CD4-positive, alpha-beta T cell (primary cell): ENCODE results near the gene CCL25. TPM values are rescaled to one million over a fixed set of nuclear protein-coding genes. Genes with fewer than 3 reads are reported as not detected.

Experiments
- ATAC-seq: fragments of 200-7000 bp; cut with Tn5 transposase; one replicate; pipeline ENCODE4 v1.10.0; 2022; ENCODE audit warnings: mild to moderate bottlenecking; ENCODE audit not compliant: poor library complexity
- CTCF ChIA-PET: fragments of 350-600 bp; sonication (Branson Sonifier 250); formaldehyde crosslinking; loops from one replicate; lab custom pipeline; 2021; ENCODE audit warnings: antibody characterized with exemption, inconsistent platforms; lab: Charles Lee
- POLR2A ChIA-PET: fragments of 350-600 bp; sonication (Branson Sonifier 250); formaldehyde crosslinking; loops from one replicate; lab custom pipeline; 2021; ENCODE audit warnings: antibody characterized with exemption, inconsistent platforms; lab: Charles Lee
- DNase-seq, 14 experiments: peaks; one replicate each; pipeline ENCODE4 v3.0.0-alpha.2; 2013 to 2020; ENCODE audit warnings: mixed read lengths in 2 of 14
- H3K27ac ChIP-seq, 2 donors: one replicate each; pipeline versions ENCODE4 v1.5.1 to v1.7.0; 2013; ENCODE audit warnings: low read length in 2 of 2, low read depth in 1 of 2, mild to moderate bottlenecking in 1 of 2
- H3K27me3 ChIP-seq, 2 experiments: 1 replicate in 1 of 2; 2 replicates in 1 of 2; pipeline versions ENCODE4 v1.6.1 to v1.7.0; 2013; ENCODE audit warnings: low read length in 2 of 2, control low read depth in 1 of 2, mild to moderate bottlenecking in 1 of 2, moderate library complexity in 1 of 2; ENCODE audit not compliant: insufficient read depth in 2 of 2, control insufficient read depth in 1 of 2
- H3K36me3 ChIP-seq: one replicate; pipeline ENCODE4 v1.6.1; 2013; ENCODE audit warnings: low read length, control low read depth; ENCODE audit not compliant: insufficient read depth
- H3K4me1 ChIP-seq: one replicate; pipeline ENCODE4 v1.6.1; 2013; ENCODE audit warnings: low read length, control low read depth; ENCODE audit not compliant: insufficient read depth
- H3K4me3 ChIP-seq: one replicate; pipeline ENCODE4 v1.5.1; 2013; ENCODE audit warnings: mild to moderate bottlenecking, low read length, moderate library complexity
- H3K9me3 ChIP-seq, 2 experiments: 1 replicate in 1 of 2; 2 replicates in 1 of 2; pipeline versions ENCODE4 v1.6.1 to v1.7.0; 2013; ENCODE audit warnings: low read length in 2 of 2, mild to moderate bottlenecking in 2 of 2, control low read depth in 1 of 2, moderate library complexity in 1 of 2; ENCODE audit not compliant: control insufficient read depth in 1 of 2, insufficient read depth in 1 of 2
- H3K27ac Mint-ChIP-seq: one replicate; pipeline ENCODE4 v1.8.0; 2020; ENCODE audit warnings: mixed read lengths
- H3K27me3 Mint-ChIP-seq: one replicate; pipeline ENCODE4 v1.8.0; 2021; ENCODE audit warnings: mixed read lengths
- H3K36me3 Mint-ChIP-seq: one replicate; pipeline ENCODE4 v1.8.0; 2021; ENCODE audit warnings: low read depth, mixed read lengths
- H3K4me1 Mint-ChIP-seq: one replicate; pipeline ENCODE4 v1.8.0; 2021; ENCODE audit warnings: low read depth, mixed read lengths
- H3K4me3 Mint-ChIP-seq: one replicate; pipeline ENCODE4 v1.8.0; 2020; ENCODE audit warnings: mild to moderate bottlenecking, mixed read lengths
- H3K9me3 Mint-ChIP-seq: one replicate; pipeline ENCODE4 v1.8.0; 2020; ENCODE audit warnings: mixed read lengths
- intact Hi-C, 2 experiments: fragments of 100-400 bp; cut with DNase I in 1 of 2; cut with micrococcal nuclease in 1 of 2; formaldehyde crosslinking; loops; one replicate each; pipeline versions ENCODE4 v1.15.1 to v1.9.0; 2023 to 2025; cut with DNase I, micrococcal nuclease
- total RNA-seq, 174 experiments: library from RNA in 2 of 174; stranded (reverse) in 2 of 174; gene quantifications; one replicate each; pipeline ENCODE4 v1.2.3 and lab custom pipeline; 2021 to 2026
- TF ChIP-seq, protein P1 (sequence below): fragments of 200-600 bp; IDR thresholded peaks from one replicate; pipeline ENCODE4 v1.8.0; 2022; ENCODE audit warnings: antibody characterized with exemption, mild to moderate bottlenecking

The CCL25 gene
- total RNA-seq, 2 experiments from 2014 or later: not detected

DNA sequence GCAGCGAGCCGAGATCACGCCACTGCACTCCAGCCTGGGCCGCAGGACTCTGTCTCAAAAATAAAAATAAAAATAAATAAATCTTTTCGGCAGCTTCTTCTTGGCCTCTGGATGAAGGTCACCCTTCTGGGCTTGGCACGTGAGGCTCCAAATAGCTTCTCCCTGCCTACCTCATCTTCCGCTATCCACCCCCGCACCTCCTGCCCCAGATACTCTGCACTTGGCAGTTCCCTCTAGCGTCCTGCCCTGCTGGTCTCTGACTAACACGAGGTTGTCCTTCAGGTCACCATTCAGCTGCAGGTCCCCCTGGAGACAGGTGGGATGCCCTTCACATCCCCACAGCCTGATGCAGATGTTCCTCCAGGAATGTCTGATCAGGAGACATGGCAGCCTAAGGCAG, 8.5 kb upstream of the CCL25 start:
- H3K4me3 ChIP-seq: no peak overlapping the region
- H3K27me3 Mint-ChIP-seq: peaks cover 3% of the 10 kb centered on the region
- intact Hi-C loops: no loop called here
- ATAC-seq (no peak), DNase-seq (no peak)
- no peaks in the 10 kb centered on the region for H3K4me1 Mint-ChIP-seq
- no peaks in the 10 kb centered on the region for H3K9me3 Mint-ChIP-seq
- H3K4me1 ChIP-seq: no peaks in the 10 kb centered on the region
- ChIA-PET POLR2A (no interaction called here), CTCF (no interaction called here)
- H3K36me3 Mint-ChIP-seq: no peaks in the 10 kb centered on the region
- H3K27ac Mint-ChIP-seq: no peak overlapping the region
- H3K27ac ChIP-seq: no peak overlapping the region
- TF ChIP-seq, protein P1, sequence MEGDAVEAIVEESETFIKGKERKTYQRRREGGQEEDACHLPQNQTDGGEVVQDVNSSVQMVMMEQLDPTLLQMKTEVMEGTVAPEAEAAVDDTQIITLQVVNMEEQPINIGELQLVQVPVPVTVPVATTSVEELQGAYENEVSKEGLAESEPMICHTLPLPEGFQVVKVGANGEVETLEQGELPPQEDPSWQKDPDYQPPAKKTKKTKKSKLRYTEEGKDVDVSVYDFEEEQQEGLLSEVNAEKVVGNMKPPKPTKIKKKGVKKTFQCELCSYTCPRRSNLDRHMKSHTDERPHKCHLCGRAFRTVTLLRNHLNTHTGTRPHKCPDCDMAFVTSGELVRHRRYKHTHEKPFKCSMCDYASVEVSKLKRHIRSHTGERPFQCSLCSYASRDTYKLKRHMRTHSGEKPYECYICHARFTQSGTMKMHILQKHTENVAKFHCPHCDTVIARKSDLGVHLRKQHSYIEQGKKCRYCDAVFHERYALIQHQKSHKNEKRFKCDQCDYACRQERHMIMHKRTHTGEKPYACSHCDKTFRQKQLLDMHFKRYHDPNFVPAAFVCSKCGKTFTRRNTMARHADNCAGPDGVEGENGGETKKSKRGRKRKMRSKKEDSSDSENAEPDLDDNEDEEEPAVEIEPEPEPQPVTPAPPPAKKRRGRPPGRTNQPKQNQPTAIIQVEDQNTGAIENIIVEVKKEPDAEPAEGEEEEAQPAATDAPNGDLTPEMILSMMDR: no peak
- H3K27me3 ChIP-seq: peaks cover 0 to 2% of the 10 kb centered on the region in 2 experiments
- H3K36me3 ChIP-seq: no peaks in the 10 kb centered on the region
- no peaks in the 10 kb centered on the region for H3K9me3 ChIP-seq
- no peak overlapping the region for H3K4me3 Mint-ChIP-seq

DNA sequence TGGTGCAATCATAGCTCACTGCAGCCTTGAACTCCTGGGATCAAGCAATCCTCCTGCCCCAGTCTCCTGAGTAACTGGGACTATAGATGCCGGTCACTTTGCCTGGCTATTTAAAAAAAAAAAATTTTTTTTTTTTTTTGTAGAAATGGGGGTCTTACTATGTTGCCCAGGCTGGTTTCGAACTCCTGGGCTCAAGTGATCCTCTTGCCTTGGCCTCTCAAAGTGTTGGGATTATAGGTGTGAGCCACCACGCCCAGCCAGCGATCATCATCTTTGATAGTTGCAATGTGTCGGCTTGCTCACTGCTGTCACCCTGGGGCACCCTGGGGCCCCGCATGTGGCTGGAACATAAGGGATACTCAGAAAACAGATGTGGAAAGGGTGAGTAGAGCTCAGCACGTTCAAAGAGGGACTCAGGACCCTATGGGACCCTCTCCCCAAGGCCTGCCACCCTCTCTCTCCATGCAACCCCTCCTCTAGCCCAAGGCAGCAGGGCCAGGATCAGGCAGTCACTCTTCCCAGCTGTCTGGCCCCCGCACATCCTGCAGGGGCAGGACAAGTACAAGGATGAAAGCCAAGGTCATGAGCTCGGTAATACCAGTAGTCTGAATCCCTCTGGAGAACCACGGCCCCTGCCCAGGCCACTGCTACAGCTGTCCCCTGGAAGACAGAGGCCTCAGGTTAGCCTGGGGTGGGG, 6.5 kb upstream of the CCL25 start:
- Mint-ChIP-seq H3K4me1 (peaks cover 7% of the 10 kb centered on the region), H3K4me3 (no peak overlapping the region), H3K36me3 (no peaks in the 10 kb centered on the region), H3K27me3 (peaks cover 3% of the 10 kb centered on the region), H3K27ac (no peak overlapping the region), H3K9me3 (no peaks in the 10 kb centered on the region)
- ATAC-seq (no peak), DNase-seq (no peak)
- Histone ChIP-seq H3K36me3 (no peaks in the 10 kb centered on the region), H3K9me3 (peaks cover 0 to 8% of the 10 kb centered on the region in 2 experiments), H3K4me1 (peaks cover 13% of the 10 kb centered on the region), H3K27ac (no peak overlapping the region), H3K27me3 (peaks cover 0 to 2% of the 10 kb centered on the region in 2 experiments), H3K4me3 (no peak overlapping the region)
- ChIA-PET POLR2A (no interaction called here), CTCF (no interaction called here)
- TF ChIP-seq, protein P1: no peak
- intact Hi-C loops: no loop called here

DNA sequence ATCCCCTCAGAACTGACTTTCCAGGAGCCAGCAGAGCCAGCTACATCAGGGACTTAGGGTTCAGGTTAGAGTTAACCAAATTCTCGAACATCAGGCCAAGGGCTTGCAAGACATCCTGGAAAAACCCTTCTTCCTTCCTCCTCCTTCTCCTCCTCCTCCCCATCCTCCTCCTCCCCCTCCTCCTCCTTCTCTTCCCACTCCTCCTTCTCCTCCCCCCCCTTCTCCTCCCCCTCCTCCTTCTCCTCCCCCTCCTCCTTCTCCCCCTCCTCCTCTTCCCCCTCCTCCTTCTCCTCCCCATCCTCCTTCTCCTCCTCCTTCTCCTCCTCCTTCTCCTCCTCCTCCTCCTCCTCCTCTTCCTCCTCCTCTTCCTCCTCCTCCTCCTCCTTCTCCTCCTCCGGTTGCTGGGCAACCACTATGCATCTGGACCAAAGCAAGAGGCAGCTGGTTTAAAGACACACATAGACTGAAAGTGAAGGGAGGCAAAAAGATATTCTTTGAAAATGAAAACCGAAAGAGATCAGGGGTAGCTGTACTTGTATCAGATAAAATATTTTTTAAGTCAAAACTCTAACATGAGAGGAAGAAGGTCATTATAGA, 5.9 kb upstream of the CCL25 start:
- no peaks in the 10 kb centered on the region for H3K9me3 Mint-ChIP-seq
- intact Hi-C loops: no loop called here
- CTCF ChIA-PET: no interaction called here
- no peaks in the 10 kb centered on the region for H3K36me3 Mint-ChIP-seq
- H3K27ac Mint-ChIP-seq: no peak overlapping the region
- H3K4me3 Mint-ChIP-seq: no peak overlapping the region
- no peak overlapping the region for H3K27ac ChIP-seq
- no peaks in the 10 kb centered on the region for H3K36me3 ChIP-seq
- peaks cover 7% of the 10 kb centered on the region for H3K4me1 Mint-ChIP-seq
- H3K27me3 Mint-ChIP-seq: peaks cover 3% of the 10 kb centered on the region
- POLR2A ChIA-PET: no interaction called here
- no peak for DNase-seq
- peaks cover 0 to 8% of the 10 kb centered on the region in 2 experiments for H3K9me3 ChIP-seq
- H3K27me3 ChIP-seq: no peaks in the 10 kb centered on the region
- ATAC-seq: no peak
- TF ChIP-seq, protein P1: no peak
- H3K4me3 ChIP-seq: no peak overlapping the region
- peaks cover 15% of the 10 kb centered on the region for H3K4me1 ChIP-seq
